Measurements from ENCODE around the gene P2RY4. TPM values are rescaled to one million over a fixed set of nuclear protein-coding genes. Genes with fewer than 3 reads are reported as not detected.
"Not testable (repeated sequence)": the region's sequence is repeated elsewhere in the genome, so short reads cannot be mapped to it uniquely, and the experiment has no call there.

The P2RY4 gene
- total RNA-seq, 1 donor from 2014 or later, result not detected

DNA sequence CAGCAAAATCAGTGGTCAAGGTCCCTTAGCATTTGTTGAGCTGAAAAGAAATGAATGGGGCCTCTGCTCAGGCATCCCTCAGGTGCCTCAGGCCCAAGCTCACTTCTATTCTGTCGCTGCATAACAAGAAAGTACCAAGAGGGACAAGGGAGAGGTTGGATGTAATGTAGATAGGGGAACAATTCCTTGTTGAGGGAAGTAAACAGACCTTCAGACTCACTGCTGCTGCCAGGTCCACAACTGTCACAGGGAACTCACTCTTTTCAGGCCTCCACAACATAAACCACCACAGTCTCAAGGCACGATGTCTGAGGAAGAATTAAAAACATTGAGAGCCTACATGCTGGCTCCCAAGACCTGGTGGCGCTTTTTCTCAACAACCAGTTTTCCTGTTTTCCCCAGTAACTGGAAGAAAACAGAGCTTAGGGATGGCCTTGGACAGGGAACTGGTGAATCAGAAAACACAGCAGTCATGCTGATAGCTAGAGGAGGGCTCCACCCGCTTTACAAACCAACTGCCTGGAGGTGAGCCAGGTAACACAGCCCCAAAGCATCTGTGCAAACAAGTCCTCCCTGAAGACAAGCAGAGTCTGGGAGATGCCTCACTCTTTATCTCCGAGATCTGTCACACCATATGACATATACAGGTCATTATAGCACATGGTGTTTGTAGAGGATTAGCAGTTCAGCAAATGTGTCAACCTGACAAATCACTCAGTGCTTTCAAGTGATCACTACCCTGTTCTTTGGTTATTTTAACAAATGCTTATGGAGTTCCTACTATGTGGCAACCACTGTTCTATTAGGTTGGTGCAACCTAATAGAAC is 39.9 kb downstream of the P2RY4 start:
- Histone ChIP-seq H3K27me3 (ENCODE audit: control insufficient read depth, insufficient read depth, low read length) (no peaks in the 10 kb centered on the region), H3K36me3 (ENCODE audit: control insufficient read depth, insufficient read depth, low read length) (no peaks in the 10 kb centered on the region), H3K4me3 (ENCODE audit: low read depth, low read length) (no peak overlapping the region)
- TF ChIP-seq, protein P1, sequence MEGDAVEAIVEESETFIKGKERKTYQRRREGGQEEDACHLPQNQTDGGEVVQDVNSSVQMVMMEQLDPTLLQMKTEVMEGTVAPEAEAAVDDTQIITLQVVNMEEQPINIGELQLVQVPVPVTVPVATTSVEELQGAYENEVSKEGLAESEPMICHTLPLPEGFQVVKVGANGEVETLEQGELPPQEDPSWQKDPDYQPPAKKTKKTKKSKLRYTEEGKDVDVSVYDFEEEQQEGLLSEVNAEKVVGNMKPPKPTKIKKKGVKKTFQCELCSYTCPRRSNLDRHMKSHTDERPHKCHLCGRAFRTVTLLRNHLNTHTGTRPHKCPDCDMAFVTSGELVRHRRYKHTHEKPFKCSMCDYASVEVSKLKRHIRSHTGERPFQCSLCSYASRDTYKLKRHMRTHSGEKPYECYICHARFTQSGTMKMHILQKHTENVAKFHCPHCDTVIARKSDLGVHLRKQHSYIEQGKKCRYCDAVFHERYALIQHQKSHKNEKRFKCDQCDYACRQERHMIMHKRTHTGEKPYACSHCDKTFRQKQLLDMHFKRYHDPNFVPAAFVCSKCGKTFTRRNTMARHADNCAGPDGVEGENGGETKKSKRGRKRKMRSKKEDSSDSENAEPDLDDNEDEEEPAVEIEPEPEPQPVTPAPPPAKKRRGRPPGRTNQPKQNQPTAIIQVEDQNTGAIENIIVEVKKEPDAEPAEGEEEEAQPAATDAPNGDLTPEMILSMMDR (IDR thresholded peaks at IDR 0.05; ENCODE audit: insufficient read depth, low read length, poor library complexity, severe bottlenecking), result no peak
- no peak for DNase-seq (ENCODE audit: low read depth)

DNA sequence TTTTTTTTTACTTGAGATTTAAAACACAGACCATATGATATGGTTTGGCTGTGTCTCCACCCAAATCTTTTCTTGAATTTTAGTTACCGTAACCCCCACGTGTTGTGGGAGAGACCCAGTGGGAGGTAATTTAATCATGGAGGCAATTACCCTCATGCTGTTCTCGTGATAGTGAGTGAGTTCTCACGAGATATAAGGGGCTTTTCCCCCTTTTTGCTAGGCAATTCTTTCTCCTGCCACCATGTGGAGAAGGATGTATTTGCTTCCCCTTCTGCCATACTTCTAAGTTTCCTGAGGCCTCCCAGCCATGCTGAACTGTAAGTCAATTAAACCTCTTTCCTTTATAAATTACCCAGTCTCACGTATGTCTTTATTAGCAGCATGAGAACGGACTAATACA is 50.4 kb downstream of the P2RY4 start:
- H3K4me3 ChIP-seq (ENCODE audit: low read depth, low read length); H3K36me3 ChIP-seq (ENCODE audit: control insufficient read depth, insufficient read depth, low read length); H3K27me3 ChIP-seq (ENCODE audit: control insufficient read depth, insufficient read depth, low read length); DNase-seq (ENCODE audit: low read depth): not testable (repeated sequence)

DNA sequence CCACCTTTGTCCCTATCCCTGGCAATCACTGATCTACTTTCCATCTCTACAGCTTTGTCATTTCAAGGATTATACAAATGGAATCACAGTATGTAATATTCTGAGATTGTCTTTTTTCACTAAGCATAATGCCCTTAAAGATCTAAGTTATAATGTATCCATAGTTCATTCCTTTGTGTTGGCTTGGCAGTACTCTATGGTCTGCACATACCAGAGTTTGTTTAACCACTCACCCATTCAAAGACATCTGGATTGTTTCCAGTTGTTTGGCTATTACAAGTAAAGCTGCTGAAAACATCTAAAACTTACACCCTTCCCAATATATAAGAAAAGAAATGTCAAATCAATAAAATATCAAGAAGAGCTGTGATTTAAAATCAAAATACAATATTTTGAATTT is 51.5 kb downstream of the P2RY4 start:
- TF ChIP-seq, protein P1 (IDR thresholded peaks at IDR 0.05; ENCODE audit: insufficient read depth, low read length, poor library complexity, severe bottlenecking), result no peak
- Histone ChIP-seq H3K27me3 (ENCODE audit: control insufficient read depth, insufficient read depth, low read length) (peaks cover 2% of the 10 kb centered on the region), H3K4me3 (ENCODE audit: low read depth, low read length) (no peak overlapping the region), H3K36me3 (ENCODE audit: control insufficient read depth, insufficient read depth, low read length) (no peaks in the 10 kb centered on the region)
- DNase-seq (ENCODE audit: low read depth), result no peak

Other genes with a start within 250 kb of the P2RY4 start
- gene AWAT2, start 210.3 kb downstream of the P2RY4 start, total RNA-seq, result not detected in 2 replicates
- gene OTUD6A, start 197.7 kb downstream of the P2RY4 start, total RNA-seq, result not detected in 2 replicates
- 54.7 and 64.2 TPM in 2 replicates for gene IGBP1, start 126.8 kb downstream of the P2RY4 start, total RNA-seq
- not detected in 2 replicates for gene DGAT2L6, start 82.7 kb downstream of the P2RY4 start, total RNA-seq
- gene AWAT1, start 25.5 kb downstream of the P2RY4 start, total RNA-seq, result not detected in 2 replicates
- not detected in 2 replicates for gene ARR3, start 8.1 kb upstream of the P2RY4 start, total RNA-seq
- not detected in 2 replicates for gene RAB41, start 22.0 kb upstream of the P2RY4 start, total RNA-seq
- 31.5 and 48.4 TPM in 2 replicates for gene PDZD11, start 29.7 kb upstream of the P2RY4 start, total RNA-seq
- 3.4 and 4.8 TPM in 2 replicates for gene KIF4A, start 29.9 kb upstream of the P2RY4 start, total RNA-seq
- 0.07 TPM in 1 of 2 replicates, not detected in the other for gene GDPD2, start 163.1 kb upstream of the P2RY4 start, total RNA-seq
- 35.5 and 37.6 TPM in 2 replicates for gene DLG3, start 184.6 kb upstream of the P2RY4 start, total RNA-seq